ENCODE measurements around the gene STUB1. TPM values are rescaled to one million over a fixed set of nuclear protein-coding genes. Genes with fewer than 3 reads are reported as not detected.

STUB1 gene
- 88.1 TPM for total RNA-seq

- DNase-seq = peak; percentile 95
Observed at GRCh38 chr16:679814-680624, at the start of gene STUB1. STUB1 (plus strand) TSS chr16:680410; CDS start chr16:680526, 116 bp downstream.

- no peak for DNase-seq
Observed at GRCh38 chr16:630815-631405, 49.3 kb upstream of the STUB1 start, which contains the start of gene WFIKKN1. WFIKKN1 (plus strand) TSS chr16:630985; CDS start chr16:631254, 269 bp downstream.

GRCh38 chr16:631808-632358 lies 48.3 kb upstream of the STUB1 start:
- DNase-seq = no peak

- DNase-seq = no peak
Observed at GRCh38 chr16:632486-633335, 47.5 kb upstream of the STUB1 start.

GRCh38 chr16:633336-634050 lies 46.7 kb upstream of the STUB1 start:
- no peak for DNase-seq

DNA sequence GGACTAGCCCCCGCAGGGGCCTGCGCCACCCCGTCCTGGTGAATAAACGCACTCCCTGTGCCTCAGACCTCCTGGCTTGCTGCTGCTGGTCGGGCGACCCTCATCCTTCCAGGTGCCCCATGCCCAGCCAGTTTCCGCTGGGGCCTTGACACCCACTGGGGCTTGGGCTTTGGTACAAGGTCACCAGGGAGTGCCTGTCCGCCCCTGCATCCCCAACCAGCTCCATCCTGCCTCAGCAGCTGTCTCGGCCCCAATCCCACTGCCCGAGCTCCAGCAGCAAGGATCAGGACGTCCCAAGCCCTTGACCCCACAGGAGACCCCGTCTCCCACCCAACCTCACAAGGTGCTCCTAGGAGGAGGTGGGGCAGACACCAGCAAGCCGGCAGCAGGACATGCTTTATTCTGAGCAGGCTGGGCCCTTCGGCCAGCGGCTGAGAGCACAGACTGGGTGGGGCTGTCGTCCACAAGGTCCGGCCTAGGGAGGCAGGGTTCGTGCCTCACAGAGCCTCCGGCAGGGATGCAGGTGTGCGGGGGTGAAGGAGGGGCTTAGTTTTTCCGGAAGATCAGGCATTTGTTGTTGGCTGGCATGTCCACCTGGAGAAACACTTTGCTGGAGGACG lies 46.0 kb upstream of the STUB1 start:
- no peak for DNase-seq

GRCh38 chr16:634996-635395 lies 45.2 kb upstream of the STUB1 start:
- no peak for DNase-seq

DNA sequence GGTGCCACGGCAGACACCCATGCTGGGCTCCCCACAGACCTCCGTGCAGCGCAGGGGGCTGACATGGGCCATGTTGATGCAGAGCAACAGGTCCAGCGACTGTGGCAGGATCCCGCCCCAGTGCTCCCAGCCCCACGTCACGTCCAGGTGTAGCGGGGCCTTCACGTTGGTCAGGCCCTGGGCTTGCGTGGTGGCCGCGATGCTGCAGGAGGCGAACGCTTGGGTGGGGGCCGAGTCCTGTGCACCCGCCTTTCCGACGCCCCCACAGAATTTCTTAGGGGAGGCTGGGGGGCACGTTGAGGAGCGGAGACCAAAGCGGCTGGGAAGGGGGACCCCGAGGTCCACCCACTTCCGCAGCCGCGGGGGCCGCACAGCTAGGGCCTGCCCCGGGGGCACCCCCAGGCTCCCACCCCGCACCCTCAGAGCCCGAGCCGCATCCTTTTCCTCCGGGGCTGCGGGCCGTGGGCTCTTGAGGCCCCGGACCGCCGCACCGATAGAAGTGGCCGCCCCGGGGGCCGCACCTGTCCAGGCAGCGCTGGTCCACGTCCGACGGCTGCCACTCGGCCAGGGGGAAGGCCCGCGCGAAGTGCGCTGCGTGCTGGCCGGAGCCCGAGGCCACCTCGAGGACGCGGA lies 44.5 kb upstream of the STUB1 start:
- no peak for DNase-seq

- peak; percentile 98 for DNase-seq
Observed at GRCh38 chr16:636206-637080, 43.8 kb upstream of the STUB1 start, which contains the start of gene METTL26. METTL26 (minus strand) TSS chr16:636305; CDS start chr16:636290, 15 bp downstream.

DNA sequence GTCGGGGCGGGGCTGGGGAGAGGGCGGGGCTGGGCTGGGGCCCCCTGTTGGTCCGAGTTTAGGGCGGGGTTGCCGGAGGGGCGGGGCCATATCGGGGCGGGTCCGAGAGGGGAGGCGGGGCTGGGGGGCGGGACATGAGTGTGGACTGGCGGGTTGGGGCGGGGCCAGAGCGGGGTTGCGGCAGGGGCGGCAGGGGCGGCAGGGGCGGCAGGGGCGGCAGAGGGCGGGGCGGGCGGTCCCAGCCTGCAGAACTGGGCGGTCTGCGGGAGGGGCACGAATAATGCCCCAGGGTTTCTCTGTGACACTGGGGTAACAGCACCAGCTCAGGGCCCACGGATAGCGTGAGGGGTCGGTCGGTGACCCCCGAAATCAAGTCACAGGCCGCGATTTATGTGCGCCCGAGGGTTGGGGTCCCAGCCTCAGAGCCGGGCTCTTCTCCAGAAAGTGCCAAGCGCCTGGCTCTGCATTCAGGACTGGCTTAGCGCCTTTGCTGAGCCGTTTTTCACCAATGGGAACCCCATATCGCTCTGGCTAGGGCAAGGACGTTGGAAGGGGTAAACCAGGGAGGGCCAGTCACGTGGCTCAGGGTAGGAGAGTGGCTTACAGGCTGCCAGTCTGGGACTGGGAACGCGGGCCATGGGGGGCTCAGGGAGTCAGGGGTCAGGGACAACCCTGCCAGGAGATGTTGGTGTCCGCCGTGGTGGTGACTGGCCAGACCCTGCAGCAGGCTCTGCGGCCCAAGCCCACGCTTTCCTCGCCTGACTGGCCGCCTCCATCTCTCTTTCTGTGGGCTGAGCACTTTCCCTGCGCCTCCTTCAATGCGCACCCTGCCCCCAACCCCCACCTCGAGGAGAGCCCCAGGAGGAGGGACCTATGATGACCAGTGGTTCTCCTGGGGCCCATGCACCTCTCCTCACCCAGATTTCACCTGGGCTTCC lies 42.9 kb upstream of the STUB1 start:
- DNase-seq = peak; percentile 96

DNA sequence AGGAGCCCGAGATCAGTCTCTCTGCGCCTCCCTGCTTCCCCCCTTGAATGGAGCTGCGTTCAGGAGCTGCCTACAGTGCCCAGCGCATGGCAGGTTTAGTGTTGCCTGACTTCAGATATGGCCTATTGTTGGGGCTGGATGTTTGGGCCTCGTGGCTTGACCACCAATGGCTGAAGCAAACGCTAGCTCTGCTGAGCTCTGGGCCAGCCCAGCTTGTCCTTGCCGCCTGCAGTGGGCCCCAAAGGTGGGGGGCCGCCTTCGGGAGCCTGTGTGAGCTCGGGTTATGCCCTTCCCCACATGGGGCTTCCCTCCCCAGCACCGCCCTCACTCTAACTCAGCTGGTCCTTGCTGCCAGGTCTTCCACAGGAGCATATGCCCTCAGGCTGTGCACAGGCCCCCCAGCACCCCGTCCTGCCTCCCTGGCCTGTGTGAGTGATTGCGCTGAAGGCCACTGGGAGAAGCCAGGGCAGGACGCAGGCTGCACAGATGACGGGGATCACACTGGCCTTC lies 42.1 kb upstream of the STUB1 start:
- no peak for DNase-seq

- DNase-seq = no peak
Observed at GRCh38 chr16:638836-639235, 41.4 kb upstream of the STUB1 start.

DNA sequence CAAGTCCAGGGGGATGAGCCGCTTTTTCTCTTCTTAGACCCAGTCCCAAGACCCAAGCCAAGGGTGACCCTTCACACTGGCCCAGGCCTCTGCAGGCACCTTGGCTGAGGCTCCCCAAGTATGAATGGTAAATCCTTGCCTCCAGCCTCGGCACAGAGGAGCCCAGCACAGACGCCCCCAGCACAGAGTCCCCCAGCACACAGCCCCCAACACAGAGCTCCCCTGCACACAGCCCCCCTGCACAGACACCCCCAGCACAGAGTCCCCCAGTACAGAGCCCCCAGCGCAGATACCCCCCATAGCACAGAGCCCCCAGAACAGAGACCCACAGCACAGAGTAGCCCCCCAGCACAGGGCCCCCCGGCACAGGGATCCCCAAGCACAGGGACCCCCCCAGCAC lies 39.6 kb upstream of the STUB1 start:
- no peak for DNase-seq

DNA sequence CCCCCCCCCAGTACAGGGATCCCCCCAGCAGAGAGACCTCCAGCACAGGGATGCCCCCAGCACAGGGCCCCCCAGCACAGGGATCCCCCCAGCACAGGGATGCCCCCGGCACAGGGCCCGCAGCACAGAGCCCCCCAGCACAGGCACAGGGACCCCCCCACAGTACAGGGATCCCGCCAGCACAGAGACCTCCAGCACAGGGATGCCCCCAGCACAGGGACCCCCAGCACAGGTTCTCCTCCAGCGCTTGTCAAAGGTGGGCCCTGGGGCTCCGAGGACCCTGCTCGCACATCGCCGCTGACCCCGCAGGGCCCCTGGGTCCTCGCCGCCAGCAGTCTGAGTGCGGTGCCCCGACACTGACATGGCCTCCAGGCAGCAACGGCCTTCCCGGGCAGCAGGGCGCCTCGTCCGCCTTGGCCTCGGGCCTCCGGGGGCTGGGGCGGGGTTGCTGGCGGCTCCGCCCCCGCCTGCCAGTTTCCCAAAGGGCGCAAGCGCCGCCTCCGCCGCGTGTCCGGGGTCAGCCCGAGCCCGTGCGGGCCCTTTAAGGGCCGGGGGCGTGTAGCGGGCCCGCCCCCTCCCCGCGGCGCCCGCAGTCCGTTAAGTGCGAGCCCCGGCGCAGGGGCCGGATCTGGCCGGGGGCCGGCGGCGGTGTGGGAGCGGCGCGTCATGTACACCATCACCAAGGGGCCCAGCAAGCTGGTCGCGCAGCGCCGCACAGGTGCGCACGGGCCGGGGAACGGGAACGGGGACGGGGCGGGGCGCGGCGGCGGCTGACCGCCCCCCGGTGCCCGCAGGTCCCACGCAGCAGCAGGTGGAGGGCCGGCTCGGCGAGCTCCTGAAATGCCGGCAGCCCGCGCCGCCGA lies 38.7 kb upstream of the STUB1 start, which contains the start of gene MCRIP2:
TSS of gene MCRIP2 (plus strand) at position 503 of the 863 bp plus-strand sequence. CDS start at position 667, 164 bp downstream.
- peak; percentile 72 for DNase-seq

DNA sequence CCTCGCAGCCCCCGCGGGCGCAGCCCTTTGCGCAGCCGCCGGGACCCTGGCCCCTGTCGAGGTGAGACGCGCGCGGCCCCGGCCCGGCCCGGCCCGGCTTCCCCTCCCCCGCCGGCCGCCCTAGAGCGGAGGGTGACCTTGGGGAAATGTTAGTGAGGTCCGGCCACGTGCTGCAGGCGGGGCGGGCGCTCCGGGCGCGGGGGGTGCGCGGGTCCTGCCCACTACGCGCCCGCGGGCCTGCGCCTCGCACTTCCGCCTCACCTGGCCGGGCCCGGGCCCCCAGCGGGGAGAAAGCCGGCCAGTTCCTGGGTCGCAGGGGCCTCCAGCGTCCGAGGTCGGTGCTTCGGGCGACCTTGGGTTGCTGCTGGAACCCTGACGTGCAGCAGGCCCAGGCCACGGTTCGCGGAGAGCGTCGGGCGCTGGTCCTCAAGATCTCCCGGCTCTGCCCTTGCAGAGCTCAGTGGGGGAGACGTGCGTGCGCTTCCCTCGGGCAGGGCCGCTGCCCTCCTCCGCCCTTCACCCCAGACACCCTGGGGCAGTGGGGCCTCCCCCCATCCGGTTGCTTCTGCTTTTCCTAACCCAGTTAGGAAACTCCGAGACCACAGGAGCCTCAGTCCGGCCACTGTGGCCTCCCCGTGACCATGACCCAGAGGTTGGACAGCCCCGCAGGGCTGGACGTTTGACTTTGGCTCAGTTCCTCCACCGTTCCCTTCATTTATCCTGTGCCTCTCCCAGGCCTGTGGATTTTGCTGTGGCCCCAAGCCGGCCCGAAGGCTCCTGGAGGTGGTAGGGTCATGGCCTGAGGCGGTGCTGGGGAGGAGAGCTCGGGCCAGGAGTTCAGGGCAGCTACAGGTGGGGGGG lies 37.8 kb upstream of the STUB1 start:
- DNase-seq = no peak

GRCh38 chr16:643050-643368 lies 37.2 kb upstream of the STUB1 start:
- DNase-seq = no peak

Measured in tongue (tissue), 2 donors.